HG03442 (cell line): Measurements from ENCODE around the gene ESR1.

Experiments
- ATAC-seq: cut with Tn5 transposase; IDR thresholded peaks from one replicate; pipeline ENCODE4 v1.9.1; 2021; ENCODE audit warnings: mild to moderate bottlenecking, moderate library complexity; ENCODE audit not compliant: unreplicated experiment

Gene ESR1

DNA sequence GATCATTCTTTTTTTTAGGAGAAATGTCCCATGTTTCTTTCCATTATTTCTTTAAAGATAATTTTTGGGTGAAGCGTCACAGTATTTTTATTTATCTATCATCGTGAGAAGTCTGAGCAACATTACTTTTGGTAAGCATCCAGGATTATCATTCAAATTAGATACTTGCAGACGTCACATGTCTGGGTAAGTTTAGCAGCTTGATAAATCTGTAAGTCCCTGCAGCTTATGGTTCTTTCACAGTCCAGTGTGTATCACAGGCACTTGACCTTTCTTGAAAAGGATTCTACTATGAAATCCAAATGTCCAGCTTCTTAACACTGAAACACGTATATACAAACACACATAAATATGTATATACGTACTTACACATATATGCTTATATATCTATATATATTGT lies 359.4 kb downstream of the ESR1 start:
- no peak for ATAC-seq

DNA sequence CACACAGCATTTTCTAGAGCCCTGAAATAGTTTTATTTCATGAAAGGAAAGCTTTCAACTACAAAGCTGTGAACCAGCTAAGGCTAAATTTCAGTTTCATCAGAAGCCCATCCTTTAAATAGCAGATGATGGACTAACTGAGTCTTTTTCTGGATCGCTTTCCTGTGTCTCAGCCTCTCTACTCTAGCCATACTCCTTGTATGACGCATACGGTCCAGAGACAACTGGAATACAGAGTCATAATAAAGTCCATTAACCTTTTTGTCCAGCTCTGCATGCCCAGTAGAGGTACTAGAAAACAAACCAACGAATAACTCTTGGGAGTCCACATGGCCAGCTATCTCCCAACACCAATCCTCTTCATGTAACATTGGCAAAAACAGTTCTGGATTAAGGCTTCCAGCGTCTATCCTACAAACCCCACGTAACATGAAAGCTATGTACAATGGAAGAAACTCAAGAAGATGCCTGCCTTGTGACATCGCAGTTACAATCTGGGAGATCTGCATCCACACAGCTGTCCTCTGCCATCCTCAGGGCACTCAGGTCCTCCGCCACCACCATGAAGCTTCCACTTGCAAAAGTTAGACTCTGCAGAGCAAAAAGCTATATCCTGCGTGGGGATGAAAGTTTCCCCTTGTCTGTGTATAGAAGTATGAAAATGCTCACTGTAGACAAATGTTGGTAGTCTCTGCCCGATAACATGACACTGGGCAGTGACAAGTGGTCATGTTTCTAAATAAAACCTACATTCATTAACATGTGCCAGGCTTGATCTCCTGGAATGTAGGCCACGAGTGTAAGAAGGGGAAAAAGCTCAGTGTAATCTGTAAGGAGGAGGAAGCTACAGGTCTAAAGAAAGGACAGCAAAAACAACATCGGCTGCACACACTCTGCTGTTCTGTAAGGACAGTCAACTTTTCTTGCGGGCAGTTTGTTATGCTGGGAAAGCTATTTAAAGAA lies 360.4 kb downstream of the ESR1 start:
- ATAC-seq: no peak

DNA sequence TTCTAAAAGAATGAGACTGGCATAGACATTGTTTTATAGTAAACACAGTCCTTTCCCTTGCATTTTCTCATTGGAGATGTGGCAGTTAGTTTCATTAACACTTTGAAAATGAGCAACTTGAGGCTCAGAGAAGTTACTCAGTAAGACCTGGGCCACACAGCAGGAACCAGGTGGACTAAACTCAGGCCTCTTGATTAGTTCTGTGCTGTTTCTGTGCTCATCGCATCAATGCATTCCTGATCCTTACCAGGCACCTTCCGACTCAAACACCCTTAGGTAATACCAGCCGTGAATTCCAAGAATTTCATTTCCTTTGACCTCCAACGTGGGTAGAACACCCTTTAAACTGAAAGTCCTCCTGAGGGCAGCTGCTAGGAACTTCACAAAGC lies 362.8 kb downstream of the ESR1 start:
- ATAC-seq: no peak

DNA sequence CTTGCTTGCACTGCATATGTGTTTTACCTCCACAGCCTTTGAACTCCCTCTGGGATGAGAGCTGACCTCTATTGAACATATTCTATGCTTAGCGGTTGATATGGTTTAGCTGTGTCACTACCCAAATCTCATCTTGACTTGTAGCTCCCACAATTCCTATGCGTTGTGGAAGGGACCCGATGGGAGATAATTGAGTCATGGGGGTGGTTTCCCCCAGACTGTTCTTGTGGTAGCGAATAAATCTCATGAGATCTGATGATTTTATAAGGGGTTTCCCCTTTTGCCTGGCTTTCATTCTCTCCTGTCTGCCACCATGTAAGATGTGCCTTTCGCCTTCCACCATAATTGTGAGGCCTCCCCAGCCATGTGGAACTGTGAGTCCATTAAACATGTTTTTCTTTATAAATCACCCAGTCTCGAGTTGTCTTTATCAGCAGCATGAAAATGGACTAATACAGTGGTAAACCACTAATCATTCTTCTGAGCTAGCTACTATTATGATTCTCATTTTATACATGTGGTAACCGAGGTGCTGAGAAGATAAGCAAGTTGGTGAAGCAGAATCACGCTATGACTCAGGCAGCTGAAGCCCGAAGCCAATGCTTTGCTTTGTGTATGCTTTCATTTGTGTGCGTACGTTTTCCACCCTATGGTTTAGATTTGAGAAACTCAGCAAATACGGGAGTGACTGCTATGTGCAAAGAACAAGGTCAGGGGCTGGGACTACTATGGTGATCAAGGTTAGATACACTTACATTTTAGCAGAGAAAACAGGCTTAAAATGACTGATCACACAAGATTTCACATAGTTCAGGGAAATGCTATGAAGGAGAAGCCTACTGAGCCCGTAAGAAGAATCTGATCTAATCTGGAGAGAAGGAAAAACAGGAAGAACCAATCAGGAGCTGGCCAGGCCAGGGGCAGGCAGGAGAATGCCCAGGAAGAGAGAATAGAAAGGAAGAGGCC lies 363.5 kb downstream of the ESR1 start:
- peak; percentile 98 for ATAC-seq

DNA sequence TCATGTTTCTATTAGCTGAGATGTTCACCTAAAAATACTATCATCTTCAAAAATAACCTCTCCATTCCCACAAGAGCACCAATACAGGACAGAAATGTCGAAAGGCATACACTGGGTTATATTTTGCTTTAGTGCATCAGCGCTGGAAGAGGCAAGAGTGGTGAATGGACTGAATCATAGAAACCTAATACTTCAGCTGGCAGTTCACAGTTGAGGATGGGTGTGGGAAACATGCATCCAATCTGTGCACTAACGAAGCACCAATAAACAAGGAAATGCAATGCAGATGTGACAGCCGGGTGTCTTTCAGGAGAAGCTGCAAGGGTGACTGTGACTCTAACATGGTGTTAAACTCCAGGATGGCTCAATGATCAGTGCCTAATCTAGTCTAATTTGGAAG lies 365.8 kb downstream of the ESR1 start:
- no peak for ATAC-seq

DNA sequence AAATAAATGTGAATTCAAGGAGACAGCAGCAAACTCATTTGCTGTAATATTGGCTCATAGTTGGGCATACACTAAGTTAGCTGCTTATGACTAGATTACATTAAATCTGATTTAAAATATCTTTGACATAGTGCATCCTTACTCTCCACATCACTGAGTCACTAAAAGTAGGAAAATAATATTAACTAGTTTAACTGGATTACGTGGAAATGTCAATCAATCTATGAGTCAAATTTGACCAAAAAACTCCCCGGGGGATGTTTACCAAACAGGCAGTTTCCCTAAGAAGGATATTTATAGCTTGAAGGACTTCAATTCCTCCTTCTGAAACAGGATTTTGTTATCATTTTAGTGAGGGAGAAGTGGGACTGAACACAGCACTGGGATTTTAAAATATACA lies 366.5 kb downstream of the ESR1 start:
- ATAC-seq: no peak

DNA sequence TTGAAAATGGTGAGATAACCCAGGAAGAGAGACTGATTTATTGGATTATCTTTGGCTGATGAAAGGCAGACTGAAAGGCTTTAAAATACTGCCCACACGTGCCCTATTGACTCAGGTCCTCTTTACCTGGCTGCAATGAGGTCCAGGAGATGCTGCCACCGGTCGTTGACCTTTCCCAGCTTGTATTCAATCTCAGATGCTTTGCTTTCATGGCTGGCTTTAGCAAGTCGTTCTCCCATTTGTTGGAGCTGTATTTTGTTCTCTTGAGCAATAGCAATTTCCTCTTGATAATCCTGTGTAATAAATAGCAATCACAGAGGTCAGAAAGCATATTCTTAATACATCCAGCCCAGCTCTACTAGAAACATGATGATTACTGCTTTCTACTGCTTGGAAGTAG lies 368.8 kb downstream of the ESR1 start:
- no peak for ATAC-seq
